Adipocyte (in vitro differentiated cells): ENCODE data around the gene NOVA1.

ENCODE experiments used
- DNase-seq: peaks from one replicate; pipeline ENCODE4 v3.0.0-alpha.2; 2015; ENCODE audit warnings: low read depth
- H3K27me3 ChIP-seq: replicated peaks from 2 replicates; pipeline ENCODE4 v1.7.0; 2013; ENCODE audit warnings: mild to moderate bottlenecking, low read length, moderate library complexity; ENCODE audit not compliant: control insufficient read depth, insufficient read depth
- H3K36me3 ChIP-seq: 2 replicates; pipeline ENCODE4 v1.7.0; 2013; ENCODE audit warnings: low read length, mild to moderate bottlenecking, moderate library complexity; ENCODE audit not compliant: control insufficient read depth, insufficient read depth, severe bottlenecking
- H3K4me1 ChIP-seq: 2 replicates; pipeline ENCODE4 v1.7.0; 2013; ENCODE audit warnings: mild to moderate bottlenecking, low read length, moderate library complexity; ENCODE audit not compliant: control insufficient read depth, insufficient read depth
- H3K4me3 ChIP-seq: 2 replicates; pipeline ENCODE4 v1.7.0; 2013; ENCODE audit warnings: mild to moderate bottlenecking, low read length, moderate library complexity
- H3K9ac ChIP-seq: 2 replicates; pipeline ENCODE4 v1.7.0; 2013; ENCODE audit warnings: mild to moderate bottlenecking, low read length, moderate library complexity
- H3K9me3 ChIP-seq: 2 replicates; pipeline ENCODE4 v1.7.0; 2013; ENCODE audit warnings: mild to moderate bottlenecking, low read length, moderate library complexity; ENCODE audit not compliant: control insufficient read depth

NOVA1 gene

DNA sequence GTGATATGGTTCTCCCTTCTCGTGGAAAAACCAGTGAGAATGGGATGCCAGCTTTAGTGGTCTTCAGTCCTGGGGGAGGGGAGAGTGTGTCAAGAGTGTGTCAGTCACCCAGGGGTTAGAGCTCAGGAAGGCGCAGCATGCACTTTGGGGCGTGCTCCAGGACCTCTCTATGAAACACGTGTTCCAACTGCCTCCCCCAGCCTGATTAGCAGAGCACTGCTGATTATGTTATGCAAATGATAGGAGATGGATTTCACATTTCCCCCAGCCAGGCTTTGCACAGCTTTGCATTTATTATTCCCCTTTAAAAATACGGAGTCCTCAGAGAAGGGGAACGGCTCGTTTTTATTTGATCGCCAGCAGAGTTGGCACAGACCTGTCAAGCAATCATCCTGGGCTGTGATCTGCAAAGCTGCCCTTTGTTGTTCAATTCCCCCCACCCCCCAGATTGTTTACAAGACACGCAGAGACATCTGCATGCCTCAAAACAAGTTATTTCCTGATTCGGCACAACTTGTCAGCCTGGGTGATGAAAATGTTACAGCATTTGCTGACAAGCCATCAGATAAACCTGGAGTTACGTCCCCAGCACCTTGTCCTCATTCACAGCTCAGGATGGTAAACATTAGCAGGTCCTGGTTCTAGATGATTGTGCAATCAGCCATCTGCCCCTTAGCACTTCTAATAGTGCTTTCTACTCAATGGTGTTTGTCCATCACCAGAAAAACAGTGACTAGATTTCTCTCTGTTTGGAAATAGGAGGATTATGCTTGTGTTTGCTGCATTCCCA, 196.5 kb downstream of the NOVA1 start:
- no peaks in the 10 kb centered on the region for H3K27me3 ChIP-seq
- peaks cover 7% of the 10 kb centered on the region for H3K4me1 ChIP-seq
- DNase-seq: no peak
- no peak overlapping the region for H3K4me3 ChIP-seq
- no peak overlapping the region for H3K9ac ChIP-seq
- H3K9me3 ChIP-seq: no peaks in the 10 kb centered on the region
- H3K36me3 ChIP-seq: no peaks in the 10 kb centered on the region

DNA sequence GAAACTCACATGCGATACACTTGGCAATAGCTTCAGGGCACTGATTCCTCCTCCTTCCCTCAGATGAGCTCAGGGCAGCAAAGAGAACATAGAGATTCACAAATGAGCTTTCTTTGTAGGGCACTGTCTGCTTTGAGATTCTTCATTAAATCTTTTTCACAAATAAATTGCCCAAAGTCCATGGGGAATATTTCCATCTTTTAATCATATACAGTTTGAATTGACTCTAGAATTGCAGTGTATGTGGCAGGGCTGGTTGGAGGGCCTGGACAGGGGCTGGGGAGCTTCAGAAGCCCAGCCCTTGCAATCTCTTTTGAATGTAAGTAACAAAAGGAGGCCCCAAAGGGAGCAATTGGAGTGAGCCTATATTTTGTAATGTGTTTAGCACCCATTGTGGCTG, 197.5 kb downstream of the NOVA1 start:
- no peaks in the 10 kb centered on the region for H3K9me3 ChIP-seq
- no peaks in the 10 kb centered on the region for H3K27me3 ChIP-seq
- no peaks in the 10 kb centered on the region for H3K36me3 ChIP-seq
- peaks cover 7% of the 10 kb centered on the region for H3K4me1 ChIP-seq
- no peak overlapping the region for H3K4me3 ChIP-seq
- DNase-seq: peak; percentile 1
- no peak overlapping the region for H3K9ac ChIP-seq

DNA sequence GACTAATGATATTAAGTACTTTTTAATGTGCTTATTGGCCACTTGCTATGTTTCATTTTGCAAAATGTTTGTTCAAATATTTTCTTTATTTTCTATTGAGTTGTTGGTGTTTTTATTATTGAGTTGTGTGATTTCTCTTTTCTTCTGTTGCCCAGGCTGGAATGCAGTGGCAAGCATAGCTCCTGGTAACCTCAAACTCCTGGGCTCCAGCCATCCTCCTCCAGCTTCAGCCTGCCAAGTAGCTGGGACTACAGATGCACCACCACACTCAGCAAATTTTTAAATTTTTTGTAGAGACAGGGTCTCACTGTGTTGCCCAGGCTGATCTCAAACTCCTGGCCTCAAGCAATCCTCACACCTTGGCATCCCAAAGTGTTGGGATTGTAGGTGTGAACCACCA, 199.2 kb downstream of the NOVA1 start:
- Histone ChIP-seq H3K4me3 (no peak overlapping the region), H3K36me3 (no peaks in the 10 kb centered on the region), H3K4me1 (peaks cover 16% of the 10 kb centered on the region), H3K9ac (no peak overlapping the region), H3K9me3 (no peaks in the 10 kb centered on the region), H3K27me3 (no peaks in the 10 kb centered on the region)
- no peak for DNase-seq
